Activated T-helper 1 cell treated with anti-CD3 and anti-CD28 coated beads, Interleukin-12 subunit alpha, Interleukin-12 subunit beta, Interleukin-2, Interleukin-4 antibody, amounts not matched to agents 30 ng/mL and 10 ng/mL and 1 ng/mL, durations not matched to agents 14 hours and 24 hours and 36 hours (primary cell): ENCODE results near the gene MOCS2. TPM values are rescaled to one million over a fixed set of nuclear protein-coding genes. Genes with fewer than 3 reads are reported as not detected.

Experiments
- DNase-seq: peaks from one replicate; pipeline ENCODE4 v3.0.0; 2021; ENCODE audit warnings: low spot score
- H3K27ac Mint-ChIP-seq: one replicate; pipeline ENCODE4 v1.8.0; 2021; ENCODE audit warnings: mild to moderate bottlenecking, mixed read lengths
- H3K27me3 Mint-ChIP-seq: one replicate; pipeline ENCODE4 v1.8.0; 2022; ENCODE audit warnings: mild to moderate bottlenecking, moderate library complexity, mixed read lengths; ENCODE audit not compliant: insufficient read depth
- H3K36me3 Mint-ChIP-seq: one replicate; pipeline ENCODE4 v1.8.0; 2021; ENCODE audit warnings: low read depth, mixed read lengths
- H3K4me1 Mint-ChIP-seq: one replicate; pipeline ENCODE4 v1.8.0; 2021; ENCODE audit warnings: low read depth, mixed read lengths
- H3K4me3 Mint-ChIP-seq: one replicate; pipeline ENCODE4 v1.8.0; 2021; ENCODE audit warnings: mild to moderate bottlenecking, moderate library complexity, mixed read lengths
- H3K9me3 Mint-ChIP-seq: one replicate; pipeline ENCODE4 v1.8.0; 2021; ENCODE audit warnings: mixed read lengths
- intact Hi-C: fragments of 100-400 bp; cut with micrococcal nuclease; formaldehyde crosslinking; loops from one replicate; pipeline ENCODE4 v1.15.1; 2024
- total RNA-seq: library from RNA; stranded (reverse); gene quantifications from 2 replicates; pipeline ENCODE4 v1.2.3, GENCODE V29; 2022

MOCS2 gene
- total RNA-seq, 1 donor from 2014 or later, result 18.4 TPM

DNA sequence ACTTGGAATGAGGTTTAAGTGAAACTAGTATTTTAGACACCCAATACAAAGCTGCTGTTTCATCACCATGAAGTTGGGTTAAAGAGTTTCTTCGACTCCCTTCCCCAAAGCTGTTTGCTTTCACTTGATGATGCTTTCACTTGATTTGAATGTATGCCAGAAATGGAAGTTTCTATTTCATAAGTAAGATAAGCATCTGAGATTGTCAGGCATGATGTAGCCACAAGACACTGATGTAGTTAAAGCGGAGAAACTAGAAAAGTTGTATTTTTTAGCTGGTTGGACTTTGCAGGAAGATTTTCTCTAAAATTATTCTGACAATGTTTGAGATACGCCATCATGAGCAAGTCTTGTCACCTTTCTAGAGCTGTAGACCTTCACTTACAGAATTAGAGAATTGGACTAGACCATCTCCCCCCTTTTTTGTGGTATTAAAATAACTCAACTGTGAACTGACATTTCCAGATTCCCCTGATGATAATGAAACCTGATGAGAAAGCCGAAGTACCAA is 20.0 kb downstream of the MOCS2 start:
- Mint-ChIP-seq H3K27me3 (peaks cover 6% of the 10 kb centered on the region), H3K27ac (peak overlapping the region; percentile 75), H3K36me3 (peaks cover 23% of the 10 kb centered on the region), H3K4me1 (peaks cover 53% of the 10 kb centered on the region), H3K4me3 (peak overlapping the region; percentile 53), H3K9me3 (no peaks in the 10 kb centered on the region)
- intact Hi-C loops, result loop anchor here (1.0 kb wide), 5 partner anchors 9 to 100 kb away; partner anchors contain the start of gene ITGA2
- no peak for DNase-seq

DNA sequence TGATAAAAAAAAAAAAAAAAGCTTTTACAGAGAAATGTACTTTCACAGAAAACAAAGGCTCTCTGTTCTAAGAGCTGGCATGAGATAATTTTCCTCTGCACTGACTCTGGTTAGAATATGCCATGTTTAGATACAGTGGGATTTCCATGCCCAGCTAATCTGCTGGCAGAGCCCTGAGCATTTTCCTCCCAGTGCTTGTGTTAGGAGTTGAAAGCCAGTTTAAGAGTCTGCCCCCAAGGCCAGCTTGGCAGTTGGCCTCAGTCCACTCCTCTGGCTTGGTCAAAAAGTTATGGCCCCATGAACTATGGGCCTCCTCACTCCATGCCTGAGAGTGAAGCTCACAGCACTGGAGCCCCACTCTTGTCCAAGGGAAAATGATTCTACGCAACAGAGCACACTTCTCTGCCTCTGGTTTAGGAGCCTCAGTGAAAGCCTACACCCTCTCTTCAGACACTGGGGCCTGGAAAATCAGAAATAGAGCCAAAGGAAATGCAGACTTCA is 21.9 kb downstream of the MOCS2 start:
- Mint-ChIP-seq H3K9me3 (no peaks in the 10 kb centered on the region), H3K27me3 (peaks cover 12% of the 10 kb centered on the region), H3K4me1 (peaks cover 72% of the 10 kb centered on the region), H3K27ac (no peak overlapping the region), H3K4me3 (no peak overlapping the region), H3K36me3 (peaks cover 28% of the 10 kb centered on the region)
- intact Hi-C loops, result no loop called here
- DNase-seq, result no peak

GRCh38 chr5:53087171-53087570 is 22.4 kb downstream of the MOCS2 start:
- DNase-seq, result no peak
- H3K4me1 Mint-ChIP-seq, result peaks cover 77% of the 10 kb centered on the region
- no peaks in the 10 kb centered on the region for H3K9me3 Mint-ChIP-seq
- no peak overlapping the region for H3K4me3 Mint-ChIP-seq
- H3K36me3 Mint-ChIP-seq, result peaks cover 30% of the 10 kb centered on the region
- intact Hi-C loops, result no loop called here
- peaks cover 12% of the 10 kb centered on the region for H3K27me3 Mint-ChIP-seq
- H3K27ac Mint-ChIP-seq, result no peak overlapping the region

- H3K4me1 Mint-ChIP-seq, result peaks cover 74% of the 10 kb centered on the region
- no peak overlapping the region for H3K27ac Mint-ChIP-seq
- peaks cover 3% of the 10 kb centered on the region for H3K9me3 Mint-ChIP-seq
- H3K36me3 Mint-ChIP-seq, result peaks cover 39% of the 10 kb centered on the region
- intact Hi-C loops, result loop anchor here (1.0 kb wide), 1 partner anchor 15 kb away; no protein-coding TSS in a partner anchor
- H3K27me3 Mint-ChIP-seq, result peaks cover 12% of the 10 kb centered on the region
- H3K4me3 Mint-ChIP-seq, result peak overlapping the region; percentile 59
- DNase-seq, result no peak
Measured at GRCh38 chr5:53084546-53085255, 24.9 kb downstream of the MOCS2 start.

DNA sequence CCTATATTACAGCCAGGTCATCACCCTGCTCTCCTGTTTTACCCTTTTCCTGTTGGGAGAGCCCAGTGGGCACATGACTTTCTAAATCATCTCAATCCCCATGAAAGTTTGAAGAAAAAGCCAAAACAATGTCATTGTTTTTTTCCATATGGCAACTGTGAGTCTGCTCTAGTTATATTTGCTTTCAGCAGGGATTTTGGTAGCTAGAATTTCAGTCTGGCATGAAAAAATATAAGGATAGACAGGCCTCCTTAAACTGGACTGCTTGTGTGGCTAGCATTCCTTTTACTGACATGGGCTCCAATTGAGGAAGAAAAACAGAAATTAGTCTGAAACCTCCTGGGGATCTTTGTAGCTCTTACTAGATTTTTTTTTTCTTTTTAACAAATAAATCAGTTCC is 25.6 kb downstream of the MOCS2 start:
- Mint-ChIP-seq H3K4me3 (peak overlapping the region; percentile 45), H3K27ac (no peak overlapping the region), H3K9me3 (peaks cover 3% of the 10 kb centered on the region), H3K4me1 (peaks cover 68% of the 10 kb centered on the region), H3K27me3 (peaks cover 12% of the 10 kb centered on the region), H3K36me3 (peaks cover 39% of the 10 kb centered on the region)
- no peak for DNase-seq
- intact Hi-C loops, result no loop called here

- peak overlapping the region; percentile 54 for H3K27ac Mint-ChIP-seq
Measured at GRCh38 chr5:53080271-53080670, 29.3 kb downstream of the MOCS2 start.

DNA sequence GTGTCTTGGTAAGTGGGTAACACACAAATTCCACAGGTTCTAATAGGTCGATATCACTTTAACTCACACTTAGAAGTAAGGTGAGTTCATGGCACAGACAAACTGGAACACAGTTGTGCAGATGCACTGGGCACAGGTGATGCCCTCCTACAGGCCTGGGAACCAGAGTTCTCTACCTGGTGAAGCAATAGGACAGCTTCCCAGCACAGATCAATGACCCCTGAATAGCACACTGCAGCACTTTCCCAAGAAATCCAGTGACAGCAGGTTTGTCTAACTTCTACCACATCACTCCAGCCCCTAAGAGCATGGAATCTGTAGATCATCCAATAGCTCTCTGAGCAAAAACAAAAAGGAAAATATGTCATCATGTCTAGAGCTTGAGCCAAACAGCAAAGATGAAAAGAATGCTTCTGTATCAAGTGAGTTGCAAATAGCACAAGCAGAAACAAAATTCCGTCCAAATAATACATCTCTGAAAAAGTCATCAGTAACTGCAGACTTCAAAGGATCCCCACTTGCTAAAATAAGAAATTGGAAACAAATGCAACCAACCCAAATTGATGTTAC is 33.5 kb downstream of the MOCS2 start:
- Mint-ChIP-seq H3K4me3 (no peak overlapping the region), H3K36me3 (peaks cover 53% of the 10 kb centered on the region)
- intact Hi-C loops, result no loop called here

More at GRCh38 chr5:53080271-53080670, 29.3 kb downstream of the MOCS2 start:
- intact Hi-C loops, result loop anchor here (1.0 kb wide), 2 partner anchors 9 to 11 kb away; no protein-coding TSS in a partner anchor
- peaks cover 52% of the 10 kb centered on the region for H3K36me3 Mint-ChIP-seq
- H3K9me3 Mint-ChIP-seq, result peaks cover 3% of the 10 kb centered on the region
- H3K4me3 Mint-ChIP-seq, result peak overlapping the region; percentile 12
- peaks cover 8% of the 10 kb centered on the region for H3K27me3 Mint-ChIP-seq
- no peak for DNase-seq
- peaks cover 49% of the 10 kb centered on the region for H3K4me1 Mint-ChIP-seq

DNA sequence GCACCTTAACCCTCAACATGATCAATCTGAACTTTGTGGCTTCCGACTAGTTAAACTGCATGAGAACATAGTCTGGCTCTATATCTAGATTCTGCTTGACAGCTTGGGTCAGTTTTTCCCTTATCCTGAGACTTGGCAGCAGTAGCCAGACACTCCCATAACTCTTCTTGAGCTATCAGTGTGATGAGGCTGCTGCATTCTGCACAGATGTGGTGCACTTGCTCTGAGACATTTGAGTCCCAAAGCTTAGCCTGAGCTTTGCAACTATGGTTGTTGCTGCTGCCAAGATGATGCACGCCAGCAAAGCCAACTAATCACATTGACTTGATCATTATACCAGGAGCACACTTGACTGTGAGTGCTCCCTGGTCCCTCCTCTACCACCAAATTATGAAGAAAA is 36.2 kb downstream of the MOCS2 start:
- no peaks in the 10 kb centered on the region for H3K9me3 Mint-ChIP-seq
- intact Hi-C loops, result no loop called here
- no peak overlapping the region for H3K27ac Mint-ChIP-seq
- DNase-seq, result no peak
- no peak overlapping the region for H3K4me3 Mint-ChIP-seq
- peaks cover 28% of the 10 kb centered on the region for H3K4me1 Mint-ChIP-seq
- H3K36me3 Mint-ChIP-seq, result peaks cover 51% of the 10 kb centered on the region
- peaks cover 2% of the 10 kb centered on the region for H3K27me3 Mint-ChIP-seq

More for the DNA sequence above, 33.5 kb downstream of the MOCS2 start:
- Mint-ChIP-seq H3K9me3 (peaks cover 3% of the 10 kb centered on the region), H3K4me1 (peaks cover 22% of the 10 kb centered on the region), H3K27ac (no peak overlapping the region), H3K27me3 (peaks cover 2% of the 10 kb centered on the region)
- no peak for DNase-seq

GRCh38 chr5:53071738-53072137 is 37.8 kb downstream of the MOCS2 start:
- H3K4me3 Mint-ChIP-seq, result no peak overlapping the region
- H3K36me3 Mint-ChIP-seq, result peaks cover 56% of the 10 kb centered on the region
- DNase-seq, result no peak
- intact Hi-C loops, result no loop called here
- H3K27me3 Mint-ChIP-seq, result peaks cover 2% of the 10 kb centered on the region
- H3K4me1 Mint-ChIP-seq, result peaks cover 41% of the 10 kb centered on the region
- no peak overlapping the region for H3K27ac Mint-ChIP-seq
- no peaks in the 10 kb centered on the region for H3K9me3 Mint-ChIP-seq

- Mint-ChIP-seq H3K27me3 (peaks cover 2% of the 10 kb centered on the region), H3K9me3 (no peaks in the 10 kb centered on the region), H3K4me3 (no peak overlapping the region), H3K27ac (no peak overlapping the region), H3K4me1 (peaks cover 41% of the 10 kb centered on the region), H3K36me3 (peaks cover 53% of the 10 kb centered on the region)
- intact Hi-C loops, result no loop called here
- no peak for DNase-seq
Measured at GRCh38 chr5:53071298-53071697, 38.3 kb downstream of the MOCS2 start.

DNA sequence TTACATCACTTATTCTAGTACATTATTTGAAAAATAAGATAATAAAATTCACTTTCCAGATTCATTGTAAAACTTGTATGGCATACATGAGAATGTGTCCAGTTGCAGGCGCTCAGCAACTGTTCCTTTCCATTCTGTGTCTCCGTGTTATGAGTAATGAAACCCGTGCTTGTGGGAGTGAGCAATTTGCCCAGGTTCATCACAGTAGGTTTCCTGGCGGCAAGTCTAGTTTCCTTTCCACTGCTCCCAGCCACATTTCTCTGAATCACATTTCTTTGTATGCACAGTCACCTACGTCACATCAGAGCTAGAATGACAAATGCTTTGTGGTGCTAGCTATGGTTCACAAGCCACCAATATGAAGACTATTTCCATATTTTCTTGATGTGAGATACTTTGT is 39.9 kb downstream of the MOCS2 start:
- Mint-ChIP-seq H3K9me3 (no peaks in the 10 kb centered on the region), H3K27me3 (no peaks in the 10 kb centered on the region), H3K27ac (peak overlapping the region; percentile 82), H3K4me3 (peak overlapping the region; percentile 41), H3K36me3 (peaks cover 53% of the 10 kb centered on the region), H3K4me1 (peaks cover 41% of the 10 kb centered on the region)
- peak; percentile 71 for DNase-seq
- intact Hi-C loops, result loop anchor here (1.0 to 5.0 kb wide), 12 partner anchors 11 to 1241 kb away; partner anchors contain the start of genes ARL15 and MOCS2

GRCh38 chr5:53068291-53068836 is 41.2 kb downstream of the MOCS2 start:
- H3K4me3 Mint-ChIP-seq, result no peak overlapping the region
- H3K9me3 Mint-ChIP-seq, result no peaks in the 10 kb centered on the region
- H3K4me1 Mint-ChIP-seq, result peaks cover 41% of the 10 kb centered on the region
- no peak overlapping the region for H3K27ac Mint-ChIP-seq
- H3K27me3 Mint-ChIP-seq, result no peaks in the 10 kb centered on the region
- H3K36me3 Mint-ChIP-seq, result peaks cover 49% of the 10 kb centered on the region
- DNase-seq, result no peak
- intact Hi-C loops, result loop anchor here (5.0 kb wide), 1 partner anchor 326 kb away; no protein-coding TSS in a partner anchor
